Natural killer cell (primary cell): ENCODE results near the gene SFRP5. TPM values are rescaled to one million over a fixed set of nuclear protein-coding genes. Genes with fewer than 3 reads are reported as not detected.

ENCODE experiments used
- ATAC-seq, 3 donors: fragments of 150-1000 bp in 2 of 3; fragments of 200-7000 bp in 1 of 3; cut with Tn5 transposase; 1 replicate in 1 of 3; 2 replicates in 2 of 3; pipeline ENCODE4 v1.10.0; 2021; ENCODE audit warnings: mild to moderate bottlenecking in 2 of 3, moderate library complexity in 2 of 3
- DNase-seq, 2 donors: peaks; one replicate each; pipeline versions ENCODE4 v3.0.0 to v3.0.0-alpha.2; 2013 to 2021; ENCODE audit warnings: mixed read lengths in 1 of 2
- H3K27ac ChIP-seq: one replicate; pipeline ENCODE4 v1.5.1; 2013; ENCODE audit warnings: mild to moderate bottlenecking, low read length
- H3K27me3 ChIP-seq: one replicate; pipeline ENCODE4 v1.6.1; 2013; ENCODE audit warnings: low read length; ENCODE audit not compliant: control insufficient read depth, insufficient read depth
- H3K36me3 ChIP-seq: one replicate; pipeline ENCODE4 v1.6.1; 2013; ENCODE audit warnings: low read length; ENCODE audit not compliant: control insufficient read depth, insufficient read depth
- H3K4me1 ChIP-seq: one replicate; pipeline ENCODE4 v1.6.1; 2013; ENCODE audit warnings: low read length; ENCODE audit not compliant: control insufficient read depth, insufficient read depth
- H3K4me3 ChIP-seq: one replicate; pipeline ENCODE4 v1.5.1; 2013; ENCODE audit warnings: low read length
- H3K9me3 ChIP-seq: one replicate; pipeline ENCODE4 v1.6.1; 2013; ENCODE audit warnings: low read length; ENCODE audit not compliant: control insufficient read depth, insufficient read depth
- H3K27ac Mint-ChIP-seq, 2 donors: one replicate each; pipeline ENCODE4 v1.8.0; 2022; ENCODE audit warnings: mild to moderate bottlenecking in 2 of 2, mixed read lengths in 2 of 2, moderate library complexity in 1 of 2
- H3K27me3 Mint-ChIP-seq, 2 donors: one replicate each; pipeline ENCODE4 v1.8.0; 2022; ENCODE audit warnings: low read depth in 2 of 2, mixed read lengths in 2 of 2
- H3K36me3 Mint-ChIP-seq: one replicate; pipeline ENCODE4 v1.8.0; 2022; ENCODE audit warnings: mixed read lengths
- H3K4me1 Mint-ChIP-seq, 2 donors: one replicate each; pipeline ENCODE4 v1.8.0; 2022; ENCODE audit warnings: mixed read lengths in 2 of 2
- H3K4me3 Mint-ChIP-seq: one replicate; pipeline ENCODE4 v1.8.0; 2022; ENCODE audit warnings: mild to moderate bottlenecking, moderate library complexity, mixed read lengths
- H3K9me3 Mint-ChIP-seq, 2 donors: one replicate each; pipeline ENCODE4 v1.8.0; 2022; ENCODE audit warnings: mixed read lengths in 2 of 2
- CTCF ChIP-seq: fragments of 200-600 bp; IDR thresholded peaks from one replicate; pipeline ENCODE4 v1.8.0; 2022; ENCODE audit warnings: antibody characterized with exemption
- WGBS: methylation state at CpG from one replicate; pipeline ENCODE4 v1.1.7; 2013; ENCODE audit warnings: missing lambda C conversion rate; ENCODE audit not compliant: insufficient coverage; 5-methylcytosine and 5-hydroxymethylcytosine counted together
- intact Hi-C: fragments of 100-400 bp; cut with micrococcal nuclease; formaldehyde crosslinking; loops from one replicate; pipeline ENCODE4 v1.14.2; 2022
- total RNA-seq, 4 donors: library from RNA; stranded (reverse); fragments of 120-200 nt in 1 of 4; gene quantifications; one replicate each; pipeline versions ENCODE4 v1.2.3 to v1.2.4, GENCODE V29; 2013 to 2022

Gene SFRP5
- total RNA-seq, 3 donors from 2014 or later (not counting 1 experiment from before 2014, with no cell fraction given), result not detected

DNA sequence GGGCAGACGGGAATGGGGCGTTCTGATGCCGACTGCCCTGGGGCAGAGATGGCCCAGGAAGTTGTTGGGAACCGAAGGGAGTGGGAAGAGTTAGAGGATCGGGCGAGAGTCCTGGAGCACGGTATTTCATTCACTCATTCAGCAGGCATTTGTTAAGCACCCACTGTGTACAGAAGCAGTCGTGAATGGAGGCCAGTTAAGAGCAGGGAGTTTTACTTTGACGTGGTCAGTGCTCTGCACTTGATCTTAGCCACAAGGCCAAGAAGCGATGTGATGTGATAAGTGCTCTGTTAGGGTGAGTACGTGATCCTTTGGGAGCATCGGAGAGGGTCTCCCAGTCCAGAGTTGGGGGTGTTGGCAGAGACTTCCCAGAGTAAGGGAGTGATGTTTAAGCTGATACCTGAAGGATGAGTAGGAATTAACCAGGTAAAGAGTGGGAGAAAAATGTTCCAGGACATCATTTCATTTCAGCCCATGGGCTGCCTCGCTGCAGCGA lies 34.0 kb downstream of the SFRP5 start:
- 33% methylated on average over 14 of the region's 14 CpGs for WGBS
- no peak for ATAC-seq
- H3K36me3 Mint-ChIP-seq, result peaks cover 7% of the 10 kb centered on the region

DNA sequence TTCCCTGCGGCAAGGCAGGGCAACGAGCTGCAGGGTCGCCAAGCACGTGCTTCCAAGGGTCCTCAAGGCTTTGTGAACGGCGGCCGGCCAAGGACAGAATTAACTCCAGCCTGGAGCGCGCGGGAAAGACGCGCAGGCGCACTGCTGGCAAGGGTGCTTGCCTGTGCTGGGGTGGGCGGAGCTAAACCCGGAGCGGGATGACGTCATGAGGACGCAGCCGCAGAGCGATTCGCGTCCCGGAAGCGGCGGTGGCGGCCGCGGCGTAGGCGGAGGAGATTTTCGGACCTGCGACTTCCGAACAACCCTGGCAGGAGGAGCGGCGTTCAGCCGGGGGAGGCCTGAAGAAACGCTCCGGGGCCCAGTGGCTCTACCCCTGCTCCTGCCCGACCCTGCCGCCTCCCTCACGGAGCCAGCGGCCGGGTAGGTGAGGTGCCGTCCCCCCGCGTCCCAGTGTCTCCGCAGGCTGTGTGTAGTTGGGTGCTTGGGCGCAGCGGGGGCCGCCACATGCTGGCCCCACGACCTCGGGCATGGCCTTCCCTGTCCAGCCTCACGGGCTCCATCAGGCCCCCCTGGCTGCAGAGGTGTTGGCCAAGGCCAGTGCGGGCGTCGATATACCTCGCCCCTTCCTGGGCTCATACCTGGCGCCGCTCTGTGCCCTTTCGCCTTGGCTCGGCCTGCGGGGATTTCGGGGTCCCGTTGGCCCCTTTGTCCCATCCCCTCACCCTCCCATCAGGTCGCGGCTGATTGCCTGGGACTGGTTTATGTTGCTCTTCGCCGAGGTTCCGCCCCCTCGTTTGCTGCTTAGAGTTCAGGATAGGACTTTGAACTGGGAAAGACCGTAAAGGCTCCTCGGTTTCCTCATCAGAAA lies 34.7 kb downstream of the SFRP5 start, which contains the start of gene ZFYVE27:
Gene ZFYVE27, plus strand, starts transcription at position 227 of the 868 bp plus-strand sequence. CDS start 1,350 bp downstream, outside the sequence.
- no peaks in the 10 kb centered on the region for H3K27me3 Mint-ChIP-seq
- DNase-seq (peak; percentile 97 to 98), ATAC-seq (peak; percentile 93 to 95 (median 94))
- no peaks in the 10 kb centered on the region for H3K27me3 ChIP-seq
- peak within 1 kb of the TSS; percentile 96 to 98 for H3K27ac Mint-ChIP-seq
- H3K36me3 Mint-ChIP-seq, result peaks cover 7% of the 10 kb centered on the region
- H3K9me3 ChIP-seq, result no peaks in the 10 kb centered on the region
- peaks cover 21% of the 10 kb centered on the region for H3K4me1 ChIP-seq
- H3K36me3 ChIP-seq, result peaks cover 11% of the 10 kb centered on the region
- no peak for TF ChIP-seq CTCF
- H3K4me3 Mint-ChIP-seq, result peak within 1 kb of the TSS; percentile 96
- intact Hi-C loops, result loop anchor here (2.0 kb wide), 1 partner anchor 50 kb away; the partner anchor contains the start of gene AVPI1
- WGBS, result under 1% methylated on average over 72 of the region's 72 CpGs
- H3K9me3 Mint-ChIP-seq, result no peaks in the 10 kb centered on the region
- peaks cover 46 to 56% of the 10 kb centered on the region in 2 donors for H3K4me1 Mint-ChIP-seq
- H3K27ac ChIP-seq, result peak within 1 kb of the TSS; percentile 97
- peak within 1 kb of the TSS; percentile 93 for H3K4me3 ChIP-seq

More for the DNA sequence above, 34.0 kb downstream of the SFRP5 start:
- intact Hi-C loops, result loop anchor here (2.0 kb wide), 1 partner anchor 51 kb away; the partner anchor contains the start of gene AVPI1
- no peaks in the 10 kb centered on the region for H3K9me3 ChIP-seq
- DNase-seq, result no peak
- H3K36me3 ChIP-seq, result peaks cover 15% of the 10 kb centered on the region
- Mint-ChIP-seq H3K4me3 (peak overlapping the region; percentile 96), H3K9me3 (no peaks in the 10 kb centered on the region), H3K4me1 (peaks cover 47 to 61% of the 10 kb centered on the region in 2 donors), H3K27ac (peak overlapping the region; percentile 96 to 98), H3K27me3 (no peaks in the 10 kb centered on the region)
- peak overlapping the region; percentile 93 for H3K4me3 ChIP-seq
- peak overlapping the region; percentile 97 for H3K27ac ChIP-seq
- no peak for TF ChIP-seq CTCF
- H3K4me1 ChIP-seq, result peaks cover 22% of the 10 kb centered on the region
- no peaks in the 10 kb centered on the region for H3K27me3 ChIP-seq

GRCh38 chr10:97736403-97736901 lies 35.3 kb downstream of the SFRP5 start:
- peaks cover 21% of the 10 kb centered on the region for H3K4me1 ChIP-seq
- no peaks in the 10 kb centered on the region for H3K9me3 ChIP-seq
- ATAC-seq, result peak in 1 of 3 donors; percentile 1
- peak overlapping the region; percentile 93 for H3K4me3 ChIP-seq
- Mint-ChIP-seq H3K9me3 (no peaks in the 10 kb centered on the region), H3K4me3 (peak overlapping the region; percentile 96), H3K27ac (peak overlapping the region; percentile 96 to 98), H3K36me3 (peaks cover 7% of the 10 kb centered on the region), H3K27me3 (no peaks in the 10 kb centered on the region), H3K4me1 (peaks cover 46 to 53% of the 10 kb centered on the region in 2 donors)
- intact Hi-C loops, result loop anchor here (2.0 kb wide), 1 partner anchor 50 kb away; the partner anchor contains the start of gene AVPI1
- TF ChIP-seq CTCF, result no peak
- no peaks in the 10 kb centered on the region for H3K27me3 ChIP-seq
- WGBS, result 70% methylated on average over 13 of the region's 13 CpGs
- DNase-seq, result no peak
- peak overlapping the region; percentile 97 for H3K27ac ChIP-seq
- H3K36me3 ChIP-seq, result peaks cover 11% of the 10 kb centered on the region
